Glutamatergic neuron (in vitro differentiated cells): ENCODE measurements around the gene MYCL. TPM values are rescaled to one million over a fixed set of nuclear protein-coding genes. Genes with fewer than 3 reads are reported as not detected.

ENCODE experiments used
- DNase-seq: peaks from one replicate; pipeline ENCODE4 v3.0.0; 2022
- H3K27ac Mint-ChIP-seq: one replicate; pipeline ENCODE4 v1.8.0; 2020; ENCODE audit warnings: mild to moderate bottlenecking, mixed read lengths, inconsistent platforms; ENCODE audit not compliant: unreplicated experiment
- H3K27me3 Mint-ChIP-seq: one replicate; pipeline ENCODE4 v1.8.0; 2020; ENCODE audit warnings: mild to moderate bottlenecking, moderate library complexity, mixed read lengths, inconsistent platforms; ENCODE audit not compliant: unreplicated experiment
- H3K36me3 Mint-ChIP-seq: one replicate; pipeline ENCODE4 v1.8.0; 2020; ENCODE audit warnings: mild to moderate bottlenecking, mixed read lengths, inconsistent platforms; ENCODE audit not compliant: unreplicated experiment
- H3K4me1 Mint-ChIP-seq: one replicate; pipeline ENCODE4 v1.8.0; 2020; ENCODE audit warnings: mild to moderate bottlenecking, low read depth, mixed read lengths, inconsistent platforms; ENCODE audit not compliant: unreplicated experiment
- H3K4me3 Mint-ChIP-seq: one replicate; pipeline ENCODE4 v1.8.0; 2020; ENCODE audit warnings: mild to moderate bottlenecking, mixed read lengths, inconsistent platforms; ENCODE audit not compliant: unreplicated experiment
- H3K9me3 Mint-ChIP-seq: one replicate; pipeline ENCODE4 v1.8.0; 2020; ENCODE audit warnings: mild to moderate bottlenecking, moderate library complexity, mixed read lengths, inconsistent platforms; ENCODE audit not compliant: unreplicated experiment
- total RNA-seq: library from RNA; stranded (reverse); fragmentation: NEBNext Ultra II Directional; extraction: Animal tissue kit (Norgen Biotek cat#: 25700); gene quantifications from one replicate; pipeline ENCODE4 v1.2.1, GENCODE V29; 2021; ENCODE audit not compliant: unreplicated experiment
- TF ChIP-seq, protein P1 (sequence below): fragments of 200-600 bp; sonication (generic); IDR thresholded peaks from one replicate; pipeline ENCODE4 v1.5.0; 2021; ENCODE audit not compliant: partially characterized antibody, unreplicated experiment

Gene MYCL
- total RNA-seq, 1 donor from 2014 or later: 97.7 TPM

DNA sequence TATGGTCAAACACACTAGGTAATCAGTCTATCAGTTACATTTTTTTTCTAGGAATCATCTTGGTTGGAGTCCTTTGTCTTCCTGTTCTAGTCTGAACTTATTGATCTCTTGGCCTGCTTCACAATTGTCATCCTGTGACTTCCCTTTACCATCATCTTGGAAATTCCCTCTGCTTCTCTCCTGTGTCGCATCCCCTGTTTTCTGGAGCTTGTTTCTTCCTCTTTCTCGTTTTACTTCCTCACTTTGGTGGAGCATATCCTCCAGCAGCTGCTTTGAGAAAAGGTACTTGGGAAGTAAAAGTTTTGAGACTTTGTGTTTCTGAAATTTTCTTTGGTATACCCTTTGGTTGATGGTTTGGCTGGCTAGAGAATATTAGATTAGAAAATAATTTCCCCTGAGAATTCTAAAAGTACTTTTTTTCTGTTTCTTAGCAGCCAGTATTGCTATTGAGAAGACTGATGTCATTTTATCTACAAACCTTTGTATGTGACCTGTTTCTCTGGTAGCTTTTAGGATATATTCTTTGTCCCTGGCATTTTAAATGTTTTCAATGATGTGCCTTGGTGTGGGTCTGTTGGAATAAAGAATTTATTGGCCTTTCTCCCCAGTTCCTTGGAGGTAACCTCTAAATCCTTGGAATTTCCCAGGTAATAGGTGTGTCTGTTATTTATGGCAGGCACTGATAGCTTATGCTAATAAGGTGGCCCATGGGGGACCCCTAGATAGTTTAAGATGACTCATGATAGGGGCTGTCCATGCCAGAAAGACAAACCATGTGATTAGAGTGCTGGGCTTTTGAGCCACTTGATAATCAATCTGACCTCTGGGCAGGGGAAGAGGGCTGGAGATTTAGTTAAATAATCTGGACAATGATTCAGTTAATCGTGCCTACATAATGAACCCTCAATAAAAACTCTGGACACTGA is 6.1 kb upstream of the MYCL start:
- Mint-ChIP-seq H3K4me1 (no peaks in the 10 kb centered on the region), H3K27me3 (peaks cover 10% of the 10 kb centered on the region), H3K27ac (no peak overlapping the region), H3K9me3 (peaks cover 3% of the 10 kb centered on the region), H3K36me3 (peaks cover 5% of the 10 kb centered on the region), H3K4me3 (no peak overlapping the region)
- TF ChIP-seq, protein P1, sequence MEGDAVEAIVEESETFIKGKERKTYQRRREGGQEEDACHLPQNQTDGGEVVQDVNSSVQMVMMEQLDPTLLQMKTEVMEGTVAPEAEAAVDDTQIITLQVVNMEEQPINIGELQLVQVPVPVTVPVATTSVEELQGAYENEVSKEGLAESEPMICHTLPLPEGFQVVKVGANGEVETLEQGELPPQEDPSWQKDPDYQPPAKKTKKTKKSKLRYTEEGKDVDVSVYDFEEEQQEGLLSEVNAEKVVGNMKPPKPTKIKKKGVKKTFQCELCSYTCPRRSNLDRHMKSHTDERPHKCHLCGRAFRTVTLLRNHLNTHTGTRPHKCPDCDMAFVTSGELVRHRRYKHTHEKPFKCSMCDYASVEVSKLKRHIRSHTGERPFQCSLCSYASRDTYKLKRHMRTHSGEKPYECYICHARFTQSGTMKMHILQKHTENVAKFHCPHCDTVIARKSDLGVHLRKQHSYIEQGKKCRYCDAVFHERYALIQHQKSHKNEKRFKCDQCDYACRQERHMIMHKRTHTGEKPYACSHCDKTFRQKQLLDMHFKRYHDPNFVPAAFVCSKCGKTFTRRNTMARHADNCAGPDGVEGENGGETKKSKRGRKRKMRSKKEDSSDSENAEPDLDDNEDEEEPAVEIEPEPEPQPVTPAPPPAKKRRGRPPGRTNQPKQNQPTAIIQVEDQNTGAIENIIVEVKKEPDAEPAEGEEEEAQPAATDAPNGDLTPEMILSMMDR: no peak
- no peak for DNase-seq

DNA sequence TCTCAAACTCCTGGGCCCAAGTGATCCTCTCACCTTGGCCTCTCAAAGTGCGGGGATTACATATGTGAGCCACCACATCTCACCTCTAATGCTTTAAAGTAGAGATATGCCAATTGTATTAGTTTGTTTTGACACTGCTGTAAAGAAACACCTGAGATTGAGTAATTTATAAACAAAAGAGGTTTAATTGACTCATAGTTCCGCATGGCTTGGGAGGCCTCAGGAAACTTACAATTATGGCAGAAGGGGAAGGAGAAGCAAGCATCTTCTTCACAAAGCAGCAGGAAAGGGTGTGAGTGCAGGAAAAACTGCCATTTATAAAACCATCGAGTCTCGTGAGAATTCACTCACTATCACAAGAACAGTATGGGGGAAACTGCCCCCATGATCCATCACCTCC is 3.5 kb upstream of the MYCL start:
- H3K36me3 Mint-ChIP-seq: peaks cover 5% of the 10 kb centered on the region
- H3K4me3 Mint-ChIP-seq: no peak overlapping the region
- peaks cover 2% of the 10 kb centered on the region for H3K4me1 Mint-ChIP-seq
- no peak for DNase-seq
- no peak overlapping the region for H3K27ac Mint-ChIP-seq
- TF ChIP-seq, protein P1: no peak
- H3K9me3 Mint-ChIP-seq: peaks cover 6% of the 10 kb centered on the region
- H3K27me3 Mint-ChIP-seq: peaks cover 11% of the 10 kb centered on the region

DNA sequence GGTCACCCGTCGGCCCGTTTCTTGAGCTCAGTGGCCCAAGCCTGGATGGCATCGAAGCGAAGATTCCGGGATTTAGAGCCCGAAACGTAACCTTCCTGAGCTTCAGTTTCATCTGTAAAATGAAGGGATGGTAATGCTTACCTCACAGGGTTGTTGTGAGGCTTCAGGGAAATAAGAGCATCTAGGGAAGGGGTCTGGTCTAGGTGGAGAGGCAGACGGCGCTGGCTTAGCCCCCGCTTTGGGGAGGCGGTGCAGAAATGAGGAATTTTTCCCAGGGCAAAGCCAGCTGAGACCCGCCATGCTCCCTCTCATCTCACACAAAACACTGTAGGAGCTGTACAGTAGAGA is 717 bp upstream of the MYCL start:
- TF ChIP-seq, protein P1: no peak
- peak overlapping the region; percentile 76 for H3K4me3 Mint-ChIP-seq
- no peak for DNase-seq
- peaks cover 22% of the 10 kb centered on the region for H3K4me1 Mint-ChIP-seq
- peak overlapping the region; percentile 52 for H3K27ac Mint-ChIP-seq
- H3K36me3 Mint-ChIP-seq: no peaks in the 10 kb centered on the region
- H3K27me3 Mint-ChIP-seq: peaks cover 22% of the 10 kb centered on the region
- H3K9me3 Mint-ChIP-seq: peaks cover 22% of the 10 kb centered on the region

DNA sequence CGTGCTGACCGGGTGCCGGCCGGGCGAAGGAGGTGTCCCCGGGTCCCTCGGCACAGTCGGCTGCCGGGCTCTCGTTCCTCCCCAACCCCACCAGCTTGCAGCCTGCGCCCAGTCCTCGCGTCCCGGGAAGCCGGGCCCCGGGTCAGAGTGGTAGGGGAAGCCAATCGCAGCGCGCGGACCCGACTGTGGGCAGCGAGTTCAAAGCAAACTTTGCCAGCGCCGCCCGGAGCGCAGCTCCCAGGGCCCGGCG is 328 bp downstream of the MYCL start:
- Mint-ChIP-seq H3K4me1 (peaks cover 32% of the 10 kb centered on the region), H3K36me3 (no peaks in the 10 kb centered on the region), H3K4me3 (peak overlapping the region; percentile 38), H3K27ac (no peak overlapping the region), H3K27me3 (peaks cover 27% of the 10 kb centered on the region), H3K9me3 (peaks cover 29% of the 10 kb centered on the region)
- peak; percentile 61 for DNase-seq
- TF ChIP-seq, protein P1: no peak

DNA sequence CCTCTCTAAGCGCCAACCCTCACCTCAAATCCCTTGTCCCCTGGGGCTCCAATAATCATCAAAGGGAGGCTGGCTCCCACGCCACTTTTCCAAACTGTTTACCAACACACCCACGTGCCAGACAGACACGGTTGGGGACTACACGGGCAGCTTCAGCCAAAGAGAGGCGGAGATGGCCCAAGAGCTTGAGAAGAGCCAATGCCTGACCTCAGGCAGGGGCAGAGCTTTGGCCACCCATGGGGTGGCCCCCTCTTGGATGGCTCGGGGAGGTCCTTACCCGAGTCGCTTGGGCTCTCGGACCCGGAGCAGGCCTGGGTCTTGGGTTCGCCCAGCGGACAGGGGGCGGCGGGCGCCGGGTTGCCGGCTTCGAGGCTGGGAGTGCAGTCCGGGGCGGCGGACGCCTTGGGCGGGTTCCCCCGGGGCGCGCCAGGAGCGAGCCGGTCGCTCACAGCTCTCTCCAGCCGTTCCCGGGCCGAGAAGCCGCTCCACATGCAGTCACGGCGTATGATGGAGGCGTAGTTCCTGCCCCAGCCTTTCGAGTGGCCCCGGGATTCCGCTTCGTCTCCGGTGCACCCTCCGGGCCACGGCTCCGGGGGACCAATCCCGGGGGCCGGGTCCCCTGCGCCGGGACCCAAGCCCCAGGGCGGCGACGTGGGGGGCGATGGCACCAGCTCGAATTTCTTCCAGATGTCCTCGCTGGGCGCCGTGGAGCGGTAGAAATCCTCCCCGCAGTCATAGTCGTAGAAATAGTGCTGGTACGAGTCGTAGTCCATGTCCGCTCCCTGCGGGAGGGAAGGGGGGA is 854 bp downstream of the MYCL start:
- Mint-ChIP-seq H3K4me1 (peaks cover 36% of the 10 kb centered on the region), H3K27me3 (peaks cover 27% of the 10 kb centered on the region), H3K9me3 (peaks cover 29% of the 10 kb centered on the region), H3K4me3 (peak overlapping the region; percentile 91), H3K27ac (peak overlapping the region; percentile 91), H3K36me3 (no peaks in the 10 kb centered on the region)
- peak; percentile 71 for DNase-seq
- TF ChIP-seq, protein P1: no peak
